Stimulated activated CD8-positive, alpha-beta memory T cell treated with anti-CD3 and anti-CD28 coated beads, Interleukin-12 subunit alpha, Interleukin-12 subunit beta, amount 100 ng/mL, for 1 hour (primary cell): ENCODE data around the gene PHF23.

Experiments used
- DNase-seq: peaks from one replicate; pipeline ENCODE4 v3.0.0-alpha.2; 2020; ENCODE audit warnings: low read depth

PHF23 gene

GRCh38 chr17:7219812-7220592 is 19.3 kb downstream of the PHF23 start, which contains the start of the genes ACADVL and DLG4:
ACADVL (plus strand) TSS chr17:7219938; CDS start chr17:7219985, 47 bp downstream.
DLG4 (minus strand) TSS chr17:7219836.
- DNase-seq: peak; percentile 60

DNA sequence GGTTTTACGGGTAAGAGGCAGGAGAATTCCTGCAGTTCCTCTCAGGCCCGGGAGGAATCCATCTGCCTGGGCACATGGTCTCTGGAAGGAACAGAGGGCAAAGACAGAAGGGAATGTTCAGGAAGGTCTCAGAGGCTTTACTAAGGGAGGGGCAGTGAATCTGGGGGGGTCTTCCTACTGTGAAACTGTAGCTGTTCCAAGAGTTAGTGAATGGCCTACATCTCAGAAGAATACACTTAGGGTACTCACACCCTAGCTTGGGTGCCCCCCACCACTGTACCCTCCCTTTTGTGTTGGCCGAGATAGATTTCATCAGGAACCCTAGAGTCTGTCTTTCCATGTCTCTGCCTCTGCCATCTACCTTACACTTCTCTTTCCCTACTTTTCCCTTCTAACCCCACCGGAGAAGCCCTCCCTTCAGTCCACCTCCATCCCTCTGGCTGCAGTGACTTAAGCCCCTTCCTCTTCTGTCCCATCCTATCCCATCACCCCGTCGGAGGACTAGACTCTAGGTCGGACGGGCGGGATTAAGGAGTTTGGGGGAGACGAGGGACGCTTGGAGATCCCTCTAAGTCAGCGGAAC is 19.9 kb downstream of the PHF23 start:
- no peak for DNase-seq

DNA sequence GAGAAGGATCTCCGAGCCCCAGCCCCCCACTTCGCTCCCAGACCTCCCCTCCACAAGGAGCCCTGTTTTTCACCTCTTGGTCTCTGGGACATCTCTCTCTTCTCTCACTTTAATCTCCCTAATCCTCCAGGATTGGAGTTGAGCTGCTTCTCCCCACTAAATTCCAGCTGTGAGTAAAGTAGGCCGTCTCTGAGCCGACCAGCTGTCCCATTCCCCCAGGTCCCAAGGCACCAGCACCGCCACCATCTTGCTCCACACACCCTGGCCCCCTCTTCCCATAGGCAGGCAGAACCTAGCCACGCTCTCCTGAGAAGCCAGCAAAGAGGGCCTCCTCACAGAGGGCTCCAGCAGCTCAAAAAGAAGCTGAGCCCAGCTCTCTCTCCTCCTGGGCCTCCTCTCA is 20.5 kb downstream of the PHF23 start:
- DNase-seq: no peak

DNA sequence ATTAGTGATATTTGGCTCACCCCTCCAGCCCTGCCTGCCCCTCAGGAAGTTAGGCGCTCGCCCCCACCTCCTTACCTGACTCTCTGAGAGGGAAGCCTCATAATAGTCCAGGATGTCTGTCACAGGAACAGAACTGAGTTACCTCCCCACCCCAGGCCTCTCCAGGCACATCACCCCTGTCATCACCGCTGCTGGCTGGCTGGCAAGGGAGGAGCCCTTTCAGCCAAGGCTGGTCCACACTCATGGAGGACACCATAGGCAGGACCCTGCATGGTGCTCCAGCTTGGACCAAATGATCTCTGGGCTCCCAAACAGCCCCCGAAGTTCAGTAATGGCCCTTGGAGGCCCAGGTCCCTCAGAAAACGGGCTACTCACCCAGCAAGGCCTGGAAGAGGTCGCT is 21.1 kb downstream of the PHF23 start:
- DNase-seq: no peak

DNA sequence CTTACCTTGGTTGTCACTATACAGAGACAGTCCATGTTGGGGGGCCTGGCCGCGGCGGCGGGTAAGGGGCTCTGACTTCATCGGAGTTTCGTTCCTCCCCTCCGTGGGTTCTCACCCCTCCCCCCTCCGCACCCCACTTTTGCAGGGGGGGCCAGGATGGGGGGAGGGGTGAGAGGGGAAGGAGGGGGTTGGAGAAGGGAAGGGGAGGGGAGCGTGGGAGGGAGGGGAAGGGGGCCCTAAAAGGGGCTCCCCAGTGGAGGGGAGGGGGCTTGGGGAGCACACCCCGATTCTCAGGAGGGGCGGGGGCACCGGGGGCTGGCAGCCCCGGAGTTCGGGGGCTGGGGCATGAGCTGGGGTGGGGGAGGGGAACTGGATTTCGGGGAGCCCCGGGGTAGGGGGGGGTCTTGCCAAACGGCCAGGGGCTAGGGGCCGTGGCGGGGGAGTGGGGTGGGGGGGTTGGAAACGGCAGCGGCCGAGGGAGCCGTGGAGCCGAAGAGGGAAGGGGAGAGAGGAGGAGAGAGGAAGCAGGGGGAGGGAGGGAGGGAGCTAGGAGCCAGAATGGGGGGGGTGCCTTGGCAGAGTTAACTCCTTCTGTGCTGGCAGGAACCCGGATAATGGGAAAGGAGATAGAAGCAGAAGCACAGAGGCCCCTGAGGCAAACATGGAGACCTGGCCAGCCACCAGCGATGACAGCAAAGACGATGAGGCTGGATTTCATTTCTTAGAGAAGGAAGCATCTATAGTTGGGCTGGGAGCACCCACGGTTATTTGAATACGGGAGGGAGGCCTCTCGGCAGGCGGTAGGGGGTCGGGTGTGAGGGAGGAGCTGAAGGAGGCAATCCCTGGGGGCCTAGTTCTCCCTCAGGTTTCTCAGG is 21.9 kb downstream of the PHF23 start:
- DNase-seq: no peak

GRCh38 chr17:7216242-7217112 is 22.8 kb downstream of the PHF23 start:
- DNase-seq: no peak

GRCh38 chr17:7215652-7216180 is 23.5 kb downstream of the PHF23 start:
- DNase-seq: no peak

DNA sequence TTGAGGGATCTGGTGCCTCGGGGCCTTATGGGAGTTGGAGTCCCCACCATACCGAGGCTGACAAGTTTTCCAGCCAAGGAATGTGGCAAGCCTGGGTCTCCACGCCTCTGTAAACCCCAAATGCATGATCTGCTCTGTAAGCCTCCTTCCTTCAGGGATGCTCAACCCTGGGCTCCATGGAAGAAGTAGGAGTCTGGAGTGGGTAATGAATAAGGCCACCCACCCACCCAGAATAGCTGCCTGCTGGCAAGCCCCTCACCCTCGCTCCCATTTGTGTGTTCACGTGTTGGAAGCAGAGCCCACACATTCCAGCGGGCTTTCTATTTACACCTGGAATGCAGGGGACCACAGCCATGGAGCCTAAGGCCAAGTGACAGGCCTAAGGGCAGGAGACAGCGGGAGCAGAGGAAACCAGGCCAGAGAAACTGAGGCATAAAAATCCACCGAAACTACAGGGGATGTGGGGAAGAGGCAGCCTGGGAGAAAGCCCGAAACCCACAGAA is 24.1 kb downstream of the PHF23 start:
- DNase-seq: no peak

GRCh38 chr17:7214300-7215135 is 24.7 kb downstream of the PHF23 start:
- peak; percentile 96 for DNase-seq

DNA sequence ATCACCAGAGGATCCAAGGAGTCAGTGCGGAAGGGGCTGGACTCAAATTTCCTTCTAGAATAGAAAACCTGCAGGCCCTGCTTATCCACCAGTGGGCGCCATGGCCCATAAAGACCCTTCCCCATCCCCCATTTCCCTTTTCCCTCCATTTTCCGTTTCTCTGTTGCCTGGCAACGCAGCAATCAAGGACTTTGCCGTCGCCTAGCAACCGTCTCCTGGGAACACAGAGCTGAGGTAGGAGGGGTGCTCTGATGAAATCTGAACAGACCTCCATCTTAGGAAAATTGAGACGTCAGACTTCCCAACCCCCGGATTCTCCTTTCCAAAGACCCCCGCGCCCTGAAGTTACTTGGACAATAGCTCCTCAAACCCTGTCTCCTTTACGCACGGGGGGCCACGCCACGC is 25.4 kb downstream of the PHF23 start:
- no peak for DNase-seq

- DNase-seq: no peak
These were observed 27.6 kb downstream of the PHF23 start for GRCh38 chr17:7211491-7212273.

DNA sequence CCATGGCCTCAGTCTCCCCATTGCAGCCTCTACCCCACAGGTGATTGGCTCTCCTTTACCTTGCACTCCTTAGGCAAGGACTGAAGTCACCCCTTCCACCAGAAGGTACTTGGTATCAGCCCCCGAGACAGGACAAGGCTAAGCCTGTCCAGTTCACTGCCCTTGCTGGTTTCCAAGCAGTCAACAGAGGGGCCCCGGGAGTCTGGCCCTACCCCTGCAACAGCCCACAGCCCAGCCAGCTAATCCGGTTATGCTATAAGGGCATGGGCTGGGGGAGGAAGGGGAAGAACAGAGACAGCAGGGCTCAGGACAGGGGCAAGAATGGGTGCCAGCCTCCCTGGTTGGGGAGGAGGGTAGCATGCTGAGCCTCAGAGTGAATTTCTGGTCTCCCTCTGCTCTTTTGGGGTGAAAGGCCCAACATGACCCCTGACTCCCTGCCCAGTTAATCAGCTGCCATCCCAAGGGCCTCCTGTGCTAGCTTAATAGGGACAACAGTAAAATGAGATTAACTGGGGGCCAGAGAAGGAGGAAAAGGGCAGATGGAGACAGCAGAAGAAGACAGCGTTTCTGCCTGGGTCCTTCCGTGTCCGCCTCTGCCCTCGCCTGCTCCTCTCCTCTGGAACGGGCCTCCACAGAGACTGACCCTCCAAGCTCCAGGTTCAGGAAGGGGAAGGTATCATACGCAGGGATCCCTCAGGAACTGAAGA is 30.4 kb downstream of the PHF23 start:
- DNase-seq: no peak

DNA sequence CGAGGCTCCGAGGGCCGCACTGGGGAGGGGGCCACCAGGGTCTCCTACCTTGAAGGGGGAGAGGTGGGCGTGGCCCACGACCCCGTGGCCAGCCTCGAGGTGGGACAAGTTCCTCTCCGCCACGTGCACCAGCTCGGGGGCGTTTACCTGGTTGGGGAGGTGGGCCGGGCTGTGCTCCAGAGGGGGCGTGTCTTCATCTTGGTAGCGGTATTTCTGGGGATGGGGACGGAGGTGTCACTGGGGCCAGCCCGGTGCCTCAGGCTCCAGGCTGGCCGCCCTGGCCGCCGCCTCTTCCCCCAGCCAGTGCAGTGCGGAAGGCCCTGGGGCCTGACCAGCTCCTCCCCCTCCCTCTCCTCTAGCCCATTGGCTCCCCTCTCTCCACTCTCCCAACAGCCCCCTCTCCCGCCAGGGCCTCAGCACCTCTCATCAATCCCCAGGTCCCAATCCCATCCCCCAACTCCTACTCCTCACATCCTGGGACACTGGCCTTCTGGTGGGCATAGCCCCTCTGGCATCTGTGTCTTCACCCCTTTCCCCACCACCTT is 31.2 kb downstream of the PHF23 start:
- DNase-seq: no peak

GRCh38 chr17:7207120-7208001 is 31.9 kb downstream of the PHF23 start:
- no peak for DNase-seq

DNA sequence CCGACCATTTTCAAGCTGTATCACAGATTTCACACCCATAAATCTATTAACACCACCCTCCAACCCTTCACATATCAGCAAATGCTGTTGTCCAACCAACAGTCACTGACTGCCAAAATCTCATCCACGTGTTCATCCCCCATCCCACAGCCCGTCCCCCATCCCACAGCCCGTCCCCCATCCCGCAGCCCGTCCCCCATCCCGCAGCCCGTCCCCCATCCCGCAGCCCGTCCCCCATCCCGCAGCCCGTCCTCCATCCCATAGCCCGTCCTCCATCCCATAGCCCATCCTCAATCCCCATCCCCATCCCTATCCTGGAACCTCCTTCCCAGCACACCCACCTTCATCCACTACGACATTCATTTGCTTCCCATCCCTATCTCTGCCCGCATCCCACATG is 33.7 kb downstream of the PHF23 start:
- DNase-seq: no peak

- DNase-seq: peak; percentile 90
These were observed 34.3 kb downstream of the PHF23 start for GRCh38 chr17:7204828-7205461.

DNA sequence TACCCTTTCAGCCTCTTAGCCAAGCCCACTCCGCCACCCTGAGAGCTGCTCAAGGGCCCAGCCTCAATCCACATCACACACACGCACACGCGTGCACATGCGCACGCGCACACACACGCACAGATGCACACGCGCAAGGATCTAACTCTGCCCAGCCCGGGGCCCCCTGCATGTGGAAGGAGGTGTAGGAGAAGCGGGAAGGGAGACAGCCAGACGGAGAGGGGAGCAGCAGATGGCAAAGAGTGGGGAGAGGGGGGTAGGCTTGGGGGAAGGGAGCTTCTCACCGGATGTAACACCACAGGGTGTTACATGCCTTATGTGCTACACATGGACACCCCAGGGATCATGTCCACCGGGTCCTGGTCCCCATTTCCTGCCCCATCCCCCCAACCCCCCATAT is 34.9 kb downstream of the PHF23 start:
- DNase-seq: no peak
